Measurements from ENCODE around the gene HECTD1.
"Not testable (repeated sequence)": the region's sequence is repeated elsewhere in the genome, so short reads cannot be mapped to it uniquely, and the experiment has no call there.

Gene HECTD1

GRCh38 chr14:31092160-31092708, 115.4 kb downstream of the HECTD1 start:
- no peak for DNase-seq (ENCODE audit: low spot score)

- no peak for DNase-seq (ENCODE audit: low spot score)
These were observed 116.5 kb downstream of the HECTD1 start for GRCh38 chr14:31090883-31091764.

GRCh38 chr14:31086466-31086865, 121.1 kb downstream of the HECTD1 start:
- DNase-seq (ENCODE audit: low spot score), result not testable (repeated sequence)

GRCh38 chr14:31085027-31085426, 122.6 kb downstream of the HECTD1 start:
- no peak for DNase-seq (ENCODE audit: low spot score)

- no peak for DNase-seq (ENCODE audit: low spot score)
These were observed 123.2 kb downstream of the HECTD1 start for GRCh38 chr14:31084385-31084784.

- no peak for DNase-seq (ENCODE audit: low spot score)
These were observed 123.8 kb downstream of the HECTD1 start for GRCh38 chr14:31083781-31084180.

GRCh38 chr14:31080484-31080883, 127.1 kb downstream of the HECTD1 start:
- peak; percentile 77 for DNase-seq (ENCODE audit: low spot score)

GRCh38 chr14:31080056-31080455, 127.5 kb downstream of the HECTD1 start:
- DNase-seq (ENCODE audit: low spot score), result peak; percentile 41

- no peak for DNase-seq (ENCODE audit: low spot score)
These were observed 128.8 kb downstream of the HECTD1 start for GRCh38 chr14:31078766-31079165.

- DNase-seq (ENCODE audit: low spot score), result no peak
These were observed 132.4 kb downstream of the HECTD1 start for GRCh38 chr14:31075144-31075543.

- no peak for DNase-seq (ENCODE audit: low spot score)
These were observed 136.4 kb downstream of the HECTD1 start for GRCh38 chr14:31071151-31071550.

- no peak for DNase-seq (ENCODE audit: low spot score)
These were observed 137.2 kb downstream of the HECTD1 start for GRCh38 chr14:31070431-31070830.

GRCh38 chr14:31069343-31069742, 138.2 kb downstream of the HECTD1 start:
- no peak for DNase-seq (ENCODE audit: low spot score)

- no peak for DNase-seq (ENCODE audit: low spot score)
These were observed 139.4 kb downstream of the HECTD1 start for GRCh38 chr14:31068235-31068634.

- not testable (repeated sequence) for DNase-seq (ENCODE audit: low spot score)
These were observed 144.7 kb downstream of the HECTD1 start for GRCh38 chr14:31062908-31063307.

- DNase-seq (ENCODE audit: low spot score), result peak; percentile 51
These were observed 147.2 kb downstream of the HECTD1 start for GRCh38 chr14:31060253-31060875.

- DNase-seq (ENCODE audit: low spot score), result peak; percentile 97
These were observed 148.3 kb downstream of the HECTD1 start for GRCh38 chr14:31059152-31059924.

- no peak for DNase-seq (ENCODE audit: low spot score)
These were observed 149.8 kb downstream of the HECTD1 start for GRCh38 chr14:31057701-31058364.

- no peak for DNase-seq (ENCODE audit: low spot score)
These were observed 150.6 kb downstream of the HECTD1 start for GRCh38 chr14:31057035-31057434.

GRCh38 chr14:31052905-31053586, 154.5 kb downstream of the HECTD1 start:
- DNase-seq (ENCODE audit: low spot score), result not testable (repeated sequence)

- DNase-seq (ENCODE audit: low spot score), result no peak
These were observed 156.1 kb downstream of the HECTD1 start for GRCh38 chr14:31051511-31051910.

All from hematopoietic multipotent progenitor cell treated with erythropoietin and hydrocortisone succinate and interleukin-3 and kit ligand, for 15 days (in vitro differentiated cells).